Neural cell (in vitro differentiated cells): ENCODE data around the gene DHPS. TPM values are rescaled to one million over a fixed set of nuclear protein-coding genes. Genes with fewer than 3 reads are reported as not detected.

Experiments used
- H2AFZ ChIP-seq: fragments of 200-600, 300-800 bp; sonication (generic), shearing (Covaris generic); 2 replicates; pipeline ENCODE4 v1.6.0; 2014; ENCODE audit warnings: low read depth, mild to moderate bottlenecking, antibody characterized with exemption, low read length, moderate library complexity
- H3F3A ChIP-seq: fragments of 200-600 bp; shearing (Covaris generic); 2 replicates; pipeline ENCODE4 v1.6.1; 2016; ENCODE audit warnings: mild to moderate bottlenecking, moderate library complexity, mixed read lengths, antibody characterized with exemption, low read length; ENCODE audit not compliant: insufficient read depth, poor library complexity, severe bottlenecking
- H3K27ac ChIP-seq: fragments of 200-600, 300-800 bp; sonication (generic), shearing (Covaris generic); 2 replicates; pipeline ENCODE4 v1.5.1; 2014; ENCODE audit warnings: mild to moderate bottlenecking, low read length, moderate library complexity
- H3K27me3 ChIP-seq: fragments of 300-800, 200-600 bp; sonication (generic), shearing (Covaris generic); 2 replicates; pipeline ENCODE4 v1.6.0; 2014; ENCODE audit warnings: mild to moderate bottlenecking, low read depth, low read length, moderate library complexity; ENCODE audit not compliant: insufficient read depth
- H3K36me3 ChIP-seq: fragments of 300-800, 200-600 bp; sonication (generic), shearing (Covaris generic); 2 replicates; pipeline ENCODE4 v1.5.1; 2014; ENCODE audit warnings: mild to moderate bottlenecking, antibody characterized with exemption, low read length, moderate library complexity; ENCODE audit not compliant: insufficient read depth
- H3K4me2 ChIP-seq: fragments of 300-800, 200-600 bp; sonication (generic), shearing (Covaris generic); 2 replicates; pipeline ENCODE4 v1.6.0; 2014; ENCODE audit warnings: mild to moderate bottlenecking, low read length
- H3K4me3 ChIP-seq: fragments of 300-800, 200-600 bp; sonication (generic), shearing (Covaris generic); 2 replicates; pipeline ENCODE4 v1.5.1; 2014; ENCODE audit warnings: mild to moderate bottlenecking, low read length, moderate library complexity
- H3K79me2 ChIP-seq: fragments of 200-600 bp; shearing (Covaris generic); replicated peaks from 2 replicates; pipeline ENCODE4 v1.6.0; 2014; ENCODE audit warnings: mild to moderate bottlenecking, low read length, moderate library complexity; ENCODE audit not compliant: insufficient read depth
- H3K9ac ChIP-seq: fragments of 300-800, 200-600 bp; sonication (generic), shearing (Covaris generic); 2 replicates; pipeline ENCODE4 v1.6.1; 2016; ENCODE audit warnings: mild to moderate bottlenecking, low read length, mixed read lengths
- H3K9me2 ChIP-seq: fragments of 200-600 bp; shearing (Covaris generic); 2 replicates; pipeline ENCODE4 v1.6.1; 2016; ENCODE audit warnings: mild to moderate bottlenecking, low read length, mixed read lengths; ENCODE audit not compliant: insufficient read depth
- H3K9me3 ChIP-seq: fragments of 200-600, 300-800 bp; sonication (generic), shearing (Covaris generic); 2 replicates; pipeline ENCODE4 v1.6.1; 2016; ENCODE audit warnings: mild to moderate bottlenecking, mixed run types, low read length, moderate library complexity, mixed read lengths
- H4K20me1 ChIP-seq: fragments of 200-600 bp; shearing (Covaris generic); 2 replicates; pipeline ENCODE4 v1.6.1; 2016; ENCODE audit warnings: mild to moderate bottlenecking, mixed run types; ENCODE audit not compliant: insufficient read depth
- CTCF ChIP-seq: fragments of 450-650 bp; IDR thresholded peaks from 2 replicates; pipeline ENCODE4 v1.5.1; 2014; ENCODE audit warnings: antibody characterized with exemption, mild to moderate bottlenecking, moderate library complexity; ENCODE audit not compliant: poor library complexity, severe bottlenecking
- EP300 ChIP-seq: fragments of 450-650 bp; conservative IDR thresholded peaks from 2 replicates; pipeline ENCODE4 v1.6.1; 2014; ENCODE audit warnings: antibody characterized with exemption, mild to moderate bottlenecking, moderate library complexity; ENCODE audit not compliant: poor library complexity, severe bottlenecking
- EZH2 ChIP-seq: fragments of 200-600, 300-800 bp; shearing (Covaris generic), sonication (generic); IDR thresholded peaks from 2 replicates; pipeline ENCODE4 v1.6.1; 2014; ENCODE audit warnings: antibody characterized with exemption, low read length, borderline replicate concordance, mild to moderate bottlenecking; ENCODE audit not compliant: insufficient read depth, poor library complexity, severe bottlenecking
- MXI1 ChIP-seq: fragments of 450-650 bp; conservative IDR thresholded peaks from 2 replicates; pipeline ENCODE4 v1.6.1; 2014; ENCODE audit warnings: antibody characterized with exemption, mild to moderate bottlenecking; ENCODE audit not compliant: poor library complexity, severe bottlenecking
- POLR2AphosphoS5 ChIP-seq: IDR thresholded peaks from 2 replicates; pipeline ENCODE4 v1.6.1; 2012
- RAD21 ChIP-seq: fragments of 450-650 bp; conservative IDR thresholded peaks from 2 replicates; pipeline ENCODE4 v1.6.1; 2014; ENCODE audit warnings: antibody characterized with exemption, mild to moderate bottlenecking, moderate library complexity
- SMC3 ChIP-seq: fragments of 450-650 bp; conservative IDR thresholded peaks from 2 replicates; pipeline ENCODE4 v1.6.1; 2014; ENCODE audit warnings: antibody characterized with exemption, mild to moderate bottlenecking, moderate library complexity; ENCODE audit not compliant: poor library complexity
- TAF1 ChIP-seq: IDR thresholded peaks from 2 replicates; pipeline ENCODE4 v1.6.1; 2012; ENCODE audit warnings: low read depth
- polyA plus RNA-seq: library from polyadenylated mRNA; depleted of rRNA; stranded (reverse); fragments of >200 nt; gene quantifications from 2 replicates; pipeline ENCODE4 v1.2.3, GENCODE V29; 2014
- TF ChIP-seq, protein P1 (sequence below): IDR thresholded peaks from 2 replicates; pipeline ENCODE4 v1.6.1; 2012; ENCODE audit warnings: borderline replicate concordance

The DHPS gene
- polyA plus RNA-seq, 1 donor from 2014 or later: 239 TPM

- Histone ChIP-seq H3K36me3 (no peaks in the 10 kb centered on the region), H3K9ac (peak overlapping the region; percentile 87), H3K9me3 (no peaks in the 10 kb centered on the region), H2AFZ (no peak overlapping the region), H3K27ac (peak overlapping the region; percentile 87), H3K27me3 (no peaks in the 10 kb centered on the region), H3K4me3 (peak overlapping the region; percentile 85), H3K9me2 (no peaks in the 10 kb centered on the region), H3F3A (peaks cover 5% of the 10 kb centered on the region), H3K79me2 (peaks cover 27% of the 10 kb centered on the region), H4K20me1 (no peaks in the 10 kb centered on the region), H3K4me2 (peak overlapping the region; percentile 99)
- TF ChIP-seq POLR2AphosphoS5 (peak; percentile 73), SMC3 (peak; percentile 20), EZH2 (no peak), TAF1 (peak; percentile 51), EP300 (peak; percentile 42), CTCF (no peak), RAD21 (no peak), MXI1 (peak; percentile 82)
- TF ChIP-seq, protein P1, sequence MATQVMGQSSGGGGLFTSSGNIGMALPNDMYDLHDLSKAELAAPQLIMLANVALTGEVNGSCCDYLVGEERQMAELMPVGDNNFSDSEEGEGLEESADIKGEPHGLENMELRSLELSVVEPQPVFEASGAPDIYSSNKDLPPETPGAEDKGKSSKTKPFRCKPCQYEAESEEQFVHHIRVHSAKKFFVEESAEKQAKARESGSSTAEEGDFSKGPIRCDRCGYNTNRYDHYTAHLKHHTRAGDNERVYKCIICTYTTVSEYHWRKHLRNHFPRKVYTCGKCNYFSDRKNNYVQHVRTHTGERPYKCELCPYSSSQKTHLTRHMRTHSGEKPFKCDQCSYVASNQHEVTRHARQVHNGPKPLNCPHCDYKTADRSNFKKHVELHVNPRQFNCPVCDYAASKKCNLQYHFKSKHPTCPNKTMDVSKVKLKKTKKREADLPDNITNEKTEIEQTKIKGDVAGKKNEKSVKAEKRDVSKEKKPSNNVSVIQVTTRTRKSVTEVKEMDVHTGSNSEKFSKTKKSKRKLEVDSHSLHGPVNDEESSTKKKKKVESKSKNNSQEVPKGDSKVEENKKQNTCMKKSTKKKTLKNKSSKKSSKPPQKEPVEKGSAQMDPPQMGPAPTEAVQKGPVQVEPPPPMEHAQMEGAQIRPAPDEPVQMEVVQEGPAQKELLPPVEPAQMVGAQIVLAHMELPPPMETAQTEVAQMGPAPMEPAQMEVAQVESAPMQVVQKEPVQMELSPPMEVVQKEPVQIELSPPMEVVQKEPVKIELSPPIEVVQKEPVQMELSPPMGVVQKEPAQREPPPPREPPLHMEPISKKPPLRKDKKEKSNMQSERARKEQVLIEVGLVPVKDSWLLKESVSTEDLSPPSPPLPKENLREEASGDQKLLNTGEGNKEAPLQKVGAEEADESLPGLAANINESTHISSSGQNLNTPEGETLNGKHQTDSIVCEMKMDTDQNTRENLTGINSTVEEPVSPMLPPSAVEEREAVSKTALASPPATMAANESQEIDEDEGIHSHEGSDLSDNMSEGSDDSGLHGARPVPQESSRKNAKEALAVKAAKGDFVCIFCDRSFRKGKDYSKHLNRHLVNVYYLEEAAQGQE: peak; percentile 55
Measured at GRCh38 chr19:12722566-12723380, 41.1 kb upstream of the DHPS start.

DNA sequence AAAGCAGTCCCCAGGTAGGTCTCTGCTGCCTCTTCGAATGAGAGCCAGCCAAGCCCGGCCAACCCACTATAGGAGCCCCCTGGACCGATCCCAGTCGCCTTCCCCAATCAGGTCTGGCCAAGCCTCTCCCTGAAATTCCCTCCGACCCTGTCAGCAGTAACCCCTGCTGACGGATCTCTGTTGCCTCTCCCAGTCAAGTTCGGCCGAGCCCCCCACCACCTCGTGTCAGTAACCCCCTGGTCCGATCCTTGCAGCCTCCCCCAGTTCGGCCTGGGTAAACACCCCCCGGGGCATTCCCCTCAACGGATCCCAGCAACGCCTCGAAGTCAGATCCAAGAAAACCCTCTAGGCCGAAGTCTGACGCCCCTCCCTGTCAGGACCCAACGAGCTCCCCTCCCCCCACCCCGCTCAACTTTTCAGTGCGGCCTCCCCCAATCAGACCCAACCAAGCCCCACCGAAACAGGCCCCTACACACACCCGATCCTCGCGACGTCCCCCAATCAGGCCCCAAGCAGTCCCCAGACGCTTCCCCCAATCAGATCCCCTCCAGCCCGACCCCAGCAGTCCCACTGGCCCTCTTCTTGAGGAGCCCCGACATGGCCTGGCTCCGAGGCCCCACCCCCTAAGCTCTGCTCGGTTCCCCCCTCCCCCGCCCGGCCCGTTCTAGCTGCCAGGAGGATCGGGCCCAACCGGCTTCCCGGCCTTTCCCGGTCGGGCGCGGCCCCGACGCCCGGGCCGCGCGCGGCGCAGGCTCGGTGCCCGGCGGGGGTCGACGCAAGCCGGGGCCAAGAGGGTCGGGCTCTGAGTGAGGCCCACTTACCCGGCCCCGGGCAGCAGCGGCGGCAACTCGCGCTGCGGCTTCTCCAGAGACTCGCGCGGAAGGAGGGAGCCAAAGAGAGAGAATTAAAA, 40.2 kb upstream of the DHPS start:
- TF ChIP-seq POLR2AphosphoS5: peak; percentile 6
- no peak for TF ChIP-seq MXI1
- TF ChIP-seq EP300: no peak
- no peak for TF ChIP-seq RAD21
- no peak for TF ChIP-seq CTCF
- TF ChIP-seq SMC3: no peak
- TF ChIP-seq TAF1: no peak
- no peak for TF ChIP-seq EZH2
- TF ChIP-seq, protein P1: peak; percentile 28
- H3K9me3 ChIP-seq: no peaks in the 10 kb centered on the region
- peak overlapping the region; percentile 87 for H3K27ac ChIP-seq
- peak overlapping the region; percentile 85 for H3K4me3 ChIP-seq
- H3K27me3 ChIP-seq: no peaks in the 10 kb centered on the region
- peaks cover 27% of the 10 kb centered on the region for H3K79me2 ChIP-seq
- no peaks in the 10 kb centered on the region for H3K36me3 ChIP-seq
- peak overlapping the region; percentile 96 for H3K4me2 ChIP-seq
- H3F3A ChIP-seq: peaks cover 5% of the 10 kb centered on the region
- H4K20me1 ChIP-seq: no peaks in the 10 kb centered on the region
- peak overlapping the region; percentile 32 for H2AFZ ChIP-seq
- no peaks in the 10 kb centered on the region for H3K9me2 ChIP-seq
- H3K9ac ChIP-seq: peak overlapping the region; percentile 87
